GM19193 (cell line): Measurements from ENCODE around the gene ABHD8.

Experiments
- POLR2A ChIP-seq: IDR thresholded peaks from 4 replicates; pipeline ENCODE4 v1.6.1; 2011; ENCODE audit not compliant: insufficient read depth, insufficient read length; ENCODE audit errors: extremely low read depth

Gene ABHD8

GRCh38 chr19:17312189-17313113 is 9.2 kb upstream of the ABHD8 start:
- TF ChIP-seq POLR2A = no peak

GRCh38 chr19:17311455-17312188 is 8.4 kb upstream of the ABHD8 start:
- TF ChIP-seq POLR2A = no peak

GRCh38 chr19:17309965-17310461 is 6.8 kb upstream of the ABHD8 start:
- no peak for TF ChIP-seq POLR2A

DNA sequence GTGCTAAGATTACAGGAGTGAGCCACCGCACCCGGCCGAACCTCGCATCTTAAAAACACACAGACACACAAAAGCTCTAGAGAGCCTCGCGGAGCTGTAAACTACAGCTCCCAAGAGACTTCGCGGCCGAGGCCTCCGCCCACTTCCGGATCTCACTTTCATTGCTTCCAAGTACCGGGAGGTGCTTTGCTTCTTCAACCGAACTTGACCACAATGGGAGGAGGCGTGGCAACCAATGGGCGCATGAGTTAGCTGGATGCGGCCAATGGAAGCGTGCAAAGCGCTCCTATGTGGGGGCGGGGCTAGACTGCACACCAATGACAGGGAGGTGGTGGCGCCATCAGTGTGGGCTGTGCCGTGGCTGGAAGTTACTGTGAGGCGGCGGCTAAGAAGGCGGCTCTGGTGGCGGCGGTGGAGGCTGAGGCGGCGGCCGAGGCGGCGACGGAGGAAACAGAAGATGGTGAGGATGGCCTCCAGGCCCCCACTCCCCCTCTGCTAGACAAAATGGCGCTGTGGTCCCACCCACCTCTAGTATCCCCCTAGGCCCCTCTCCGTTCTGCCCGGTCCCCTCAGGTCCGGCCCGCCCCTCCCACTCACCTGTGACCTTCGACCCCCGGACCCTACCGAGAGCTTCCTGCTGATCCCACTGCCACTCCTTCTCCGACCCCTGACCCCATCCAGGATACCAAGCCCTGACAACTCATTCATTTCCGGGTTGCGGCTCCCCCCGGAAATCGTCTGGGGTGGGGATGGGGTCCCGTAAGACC is 6.2 kb upstream of the ABHD8 start, which contains the start of gene DDA1:
Gene DDA1 (plus strand): TSS at position 366 of the 767 bp plus-strand sequence. CDS start 92 bp downstream, at position 458.
- peak; percentile 70 for TF ChIP-seq POLR2A

DNA sequence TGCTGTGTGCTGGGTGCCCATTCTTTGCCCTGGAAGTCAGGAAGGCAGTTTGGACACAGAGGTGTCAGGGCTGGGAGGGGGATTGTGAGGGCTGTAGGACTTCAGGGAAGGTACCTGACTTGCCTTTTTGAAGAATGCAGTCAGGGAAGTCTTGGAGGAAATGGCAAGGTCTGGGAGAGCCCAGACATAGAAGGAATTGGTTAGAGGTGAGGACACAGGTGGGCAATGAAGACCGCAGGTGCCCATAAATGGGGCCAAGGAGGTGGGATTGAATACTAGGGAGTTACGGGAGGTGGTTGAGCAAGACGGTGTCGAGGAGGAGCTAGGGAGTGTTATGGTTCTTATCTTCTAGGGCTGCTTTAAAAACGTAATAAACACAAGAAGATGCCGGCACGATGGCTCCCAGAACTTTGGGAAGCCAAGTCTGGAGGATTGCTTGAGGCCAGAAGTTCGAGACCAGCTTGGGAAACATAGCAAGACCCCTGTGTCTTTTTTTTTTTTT is 4.7 kb upstream of the ABHD8 start:
- TF ChIP-seq POLR2A = no peak

DNA sequence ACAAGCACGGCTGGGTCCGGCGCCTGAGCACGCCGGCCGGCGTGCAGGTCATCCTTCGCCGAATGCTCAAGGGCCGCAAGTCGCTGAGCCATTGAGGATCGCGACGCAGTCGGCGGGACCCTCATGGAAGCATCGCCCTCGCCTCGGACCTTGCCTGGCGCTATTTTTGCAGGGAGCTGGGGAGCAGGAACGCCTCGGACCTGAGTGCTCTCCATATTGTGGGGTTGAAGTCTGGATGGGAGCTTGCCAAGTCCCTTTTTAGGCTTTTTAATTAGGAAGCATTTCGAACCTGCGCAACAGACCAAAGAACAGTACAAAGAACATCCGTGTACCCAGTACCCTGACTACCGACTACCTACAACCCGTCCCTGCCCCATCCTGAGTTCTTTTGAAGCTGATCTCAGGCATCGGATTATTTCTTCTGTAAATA is 3.1 kb upstream of the ABHD8 start:
- TF ChIP-seq POLR2A = no peak

DNA sequence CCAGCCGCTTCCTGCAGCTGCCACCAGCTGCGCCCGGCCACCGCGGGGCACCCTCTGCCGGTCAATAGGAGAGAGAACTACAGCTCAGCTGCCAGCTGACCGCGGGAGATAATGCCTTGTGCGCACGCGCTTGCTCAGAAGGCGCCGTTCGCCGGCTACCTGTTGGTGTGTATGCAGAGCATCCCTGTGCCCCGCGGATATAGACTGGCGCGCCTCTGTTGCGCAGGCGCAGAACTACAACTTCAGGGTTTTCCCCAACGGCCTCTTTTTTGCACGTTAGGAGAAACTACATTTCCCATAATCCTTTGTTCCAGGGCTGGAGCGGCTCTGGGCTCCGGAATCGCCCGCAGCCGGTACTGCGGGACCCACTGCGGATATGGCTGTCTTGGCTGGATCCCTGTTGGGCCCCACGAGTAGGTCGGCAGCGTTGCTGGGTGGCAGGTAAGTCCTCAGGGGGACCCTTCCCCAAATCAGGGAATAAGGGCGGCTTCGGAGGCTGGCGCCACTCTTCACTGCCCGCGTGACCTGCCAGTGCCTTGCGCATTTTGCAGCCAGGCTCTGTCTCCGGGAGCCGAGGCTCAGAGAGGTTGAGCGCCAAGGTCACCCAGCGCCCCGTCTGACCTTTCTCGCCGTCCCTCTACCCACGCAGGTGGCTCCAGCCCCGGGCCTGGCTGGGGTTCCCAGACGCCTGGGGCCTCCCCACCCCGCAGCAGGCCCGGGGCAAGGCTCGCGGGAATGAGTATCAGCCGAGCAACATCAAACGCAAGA is 2.5 kb upstream of the ABHD8 start, which contains the start of gene MRPL34:
Gene MRPL34 (plus strand): TSS at position 356 of the 768 bp plus-strand sequence. CDS start 21 bp downstream, at position 377.
- TF ChIP-seq POLR2A = peak; percentile 62

DNA sequence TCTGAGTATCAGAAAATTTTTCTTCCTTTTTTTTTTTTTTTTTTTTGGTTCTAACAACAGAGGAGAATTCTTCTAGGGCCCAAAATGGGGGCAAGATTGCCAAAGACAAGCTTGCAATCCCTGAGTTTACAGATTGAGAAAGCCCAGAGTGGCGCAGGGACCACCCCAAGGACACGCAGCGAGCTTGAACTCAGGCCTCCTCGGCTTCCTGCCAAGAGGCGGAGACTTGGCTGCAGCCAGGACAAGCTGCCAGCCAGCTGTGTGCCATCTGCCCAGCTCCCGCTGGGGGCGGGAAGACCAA is 1.9 kb upstream of the ABHD8 start:
- TF ChIP-seq POLR2A = no peak

DNA sequence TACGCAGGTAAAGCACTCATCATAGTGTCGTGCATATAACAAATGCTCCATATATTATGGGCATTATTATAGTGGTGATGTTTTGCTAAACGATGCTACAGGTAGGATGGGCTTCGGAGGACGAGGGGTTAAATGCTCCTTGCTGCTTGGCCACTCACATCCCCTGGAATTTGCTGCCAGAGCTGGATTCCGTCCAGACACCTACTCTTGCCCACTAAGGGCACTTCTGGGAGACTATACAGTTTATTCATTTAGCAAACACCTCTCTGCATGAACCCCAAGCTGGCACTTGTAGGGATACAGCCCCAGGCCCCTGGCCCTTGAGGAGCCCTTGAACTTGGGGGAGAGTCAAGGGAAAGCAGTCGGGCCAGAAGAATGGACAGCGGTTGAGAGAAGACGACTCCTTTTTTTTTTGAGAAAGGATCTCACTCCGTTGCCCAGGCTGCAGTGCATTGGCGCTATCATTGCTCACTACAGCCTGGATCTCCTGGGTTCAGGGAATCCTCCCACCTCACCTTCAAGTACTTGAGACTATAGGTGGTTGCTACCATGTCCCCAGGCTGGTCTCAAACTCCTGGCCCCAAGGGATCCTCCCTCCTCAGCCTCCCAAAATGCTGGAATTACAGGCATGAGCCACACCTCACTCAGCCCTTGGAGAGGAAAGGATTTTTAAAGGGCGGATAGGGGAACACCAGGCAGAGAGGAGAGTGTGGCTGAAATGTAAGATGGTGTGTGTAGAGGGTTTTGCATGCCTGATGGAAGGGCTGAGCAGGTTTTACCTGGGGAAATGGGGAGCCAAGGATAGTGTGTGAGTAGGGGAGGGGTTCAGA is 1.4 kb upstream of the ABHD8 start:
- TF ChIP-seq POLR2A = no peak

DNA sequence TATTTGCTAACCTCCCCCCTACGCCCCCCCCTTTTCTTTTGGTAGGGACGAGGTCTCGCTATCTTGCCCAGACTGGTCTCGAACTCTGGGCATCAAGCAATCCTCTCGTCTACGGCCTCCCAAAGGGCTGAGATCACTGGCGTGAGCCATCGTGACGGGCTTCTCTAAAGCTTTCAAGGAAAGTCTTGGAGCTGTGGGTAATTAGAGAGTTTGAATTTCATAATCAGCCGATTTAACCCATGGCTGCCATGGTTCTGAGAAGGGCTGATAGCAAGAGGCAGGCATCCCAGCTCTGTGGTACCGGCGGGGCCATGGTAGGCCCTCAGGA is 679 bp upstream of the ABHD8 start:
- TF ChIP-seq POLR2A = no peak

DNA sequence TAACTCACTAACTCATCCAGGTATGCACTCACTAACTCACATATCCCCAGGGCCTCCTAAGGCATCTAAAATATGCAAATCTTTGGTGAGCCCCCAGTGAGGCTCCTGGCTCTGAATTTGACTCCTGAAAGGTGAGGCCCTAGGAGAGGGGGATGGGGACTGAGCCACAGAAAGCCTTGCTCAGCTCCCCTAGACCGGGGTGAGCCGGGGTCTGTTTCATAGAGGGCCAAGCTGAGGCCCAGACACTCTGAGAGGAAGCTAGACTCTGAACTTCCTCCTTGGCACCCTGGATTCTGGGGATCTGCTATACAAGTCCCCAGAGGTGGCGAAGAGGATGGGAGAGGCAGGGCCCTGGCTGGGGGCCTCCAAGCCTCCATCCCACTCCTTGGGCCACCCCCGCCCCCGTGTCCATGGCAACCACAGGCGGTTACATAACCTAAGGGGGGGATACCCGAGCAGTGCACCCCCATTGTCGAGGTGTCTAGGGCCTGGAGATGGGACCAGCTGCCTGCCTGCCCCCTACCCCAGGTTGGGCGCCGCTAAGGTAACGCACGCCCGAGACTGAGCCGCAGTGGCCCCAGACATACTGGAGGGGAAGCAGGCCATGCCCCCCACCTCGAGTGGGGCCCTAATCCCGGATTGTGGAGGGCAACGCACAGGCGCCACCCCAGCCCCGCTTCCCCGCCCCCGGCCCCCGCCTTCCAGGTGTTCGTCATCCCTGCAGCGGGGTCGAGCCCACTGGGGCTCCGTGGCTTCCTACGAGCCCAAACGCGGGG is 646 bp downstream of the ABHD8 start:
- TF ChIP-seq POLR2A = no peak

DNA sequence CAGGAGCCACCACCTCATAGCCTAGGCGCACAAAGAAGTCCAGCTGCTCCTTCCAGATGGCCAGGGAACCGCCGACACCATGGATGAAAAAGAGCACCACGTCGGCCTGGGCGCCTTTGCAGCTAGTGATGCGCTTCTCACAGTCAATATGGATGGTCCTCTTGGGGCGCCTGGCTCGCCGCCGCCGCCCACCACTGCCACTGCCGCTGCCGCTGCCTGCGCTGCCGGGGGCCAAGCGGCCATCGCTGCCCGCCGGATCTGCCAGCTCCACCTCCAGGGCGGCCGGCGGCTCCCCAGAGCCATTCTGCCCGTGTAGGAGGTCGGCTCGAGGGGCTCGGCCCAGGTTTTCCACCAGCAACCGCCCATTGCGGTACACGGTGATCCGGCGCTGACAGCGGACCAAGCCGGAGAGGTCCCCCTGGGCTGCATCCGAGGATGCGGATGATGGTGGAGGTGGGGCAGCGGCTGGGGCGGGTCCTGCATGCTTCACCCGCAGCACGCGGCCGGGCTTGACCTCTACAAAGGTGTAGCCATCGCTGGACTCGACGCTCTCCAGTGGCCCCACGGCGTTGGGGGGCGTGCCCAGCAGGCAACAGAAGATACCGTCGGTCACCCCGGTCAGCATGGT is 2.1 kb downstream of the ABHD8 start:
- no peak for TF ChIP-seq POLR2A

- no peak for TF ChIP-seq POLR2A
These were observed 6.2 kb downstream of the ABHD8 start for GRCh38 chr19:17296976-17297375.

GRCh38 chr19:17296273-17296672 is 7.0 kb downstream of the ABHD8 start:
- TF ChIP-seq POLR2A = no peak
